Endodermal cell (in vitro differentiated cells): ENCODE results near the gene AMPD3. TPM values are rescaled to one million over a fixed set of nuclear protein-coding genes. Genes with fewer than 3 reads are reported as not detected.
A peak's percentile ranks its signal among the peaks of the same experiment; 100 is the strongest.

Source experiments
- DNase-seq: peaks from one replicate; pipeline ENCODE4 v3.0.0-alpha.2; 2017
- H3K27ac ChIP-seq: 2 replicates; pipeline ENCODE4 v1.5.1; 2013; ENCODE audit warnings: mild to moderate bottlenecking, low read depth, low read length, moderate library complexity
- H3K27me3 ChIP-seq: 2 replicates; pipeline ENCODE4 v1.6.1; 2013; ENCODE audit warnings: mild to moderate bottlenecking, low read length, moderate library complexity; ENCODE audit not compliant: insufficient read depth, control insufficient read depth, poor library complexity, severe bottlenecking
- H3K36me3 ChIP-seq: 2 replicates; pipeline ENCODE4 v1.7.0; 2013; ENCODE audit warnings: mild to moderate bottlenecking, low read length, moderate library complexity; ENCODE audit not compliant: control insufficient read depth, insufficient read depth
- H3K4me1 ChIP-seq: one replicate; pipeline ENCODE4 v1.7.0; 2013; ENCODE audit warnings: low read length; ENCODE audit not compliant: control insufficient read depth, insufficient read depth
- H3K4me3 ChIP-seq: 2 replicates; pipeline ENCODE4 v1.5.1; 2013; ENCODE audit warnings: mild to moderate bottlenecking, low read length, moderate library complexity
- H3K9ac ChIP-seq: 2 replicates; pipeline ENCODE4 v1.6.1; 2013; ENCODE audit warnings: mild to moderate bottlenecking, low read length, moderate library complexity; ENCODE audit not compliant: poor library complexity, severe bottlenecking; ENCODE audit errors: extremely low read depth
- H3K9me3 ChIP-seq: 2 replicates; pipeline ENCODE4 v1.6.1; 2013; ENCODE audit warnings: mild to moderate bottlenecking, low read length, moderate library complexity; ENCODE audit not compliant: control insufficient read depth
- H3K27ac Mint-ChIP-seq: 2 replicates; pipeline ENCODE4 v1.8.0; 2020; ENCODE audit warnings: mixed read lengths
- H3K27me3 Mint-ChIP-seq: 2 replicates; pipeline ENCODE4 v1.8.0; 2021; ENCODE audit warnings: mild to moderate bottlenecking, mixed read lengths; ENCODE audit not compliant: insufficient read depth
- H3K36me3 Mint-ChIP-seq: 2 replicates; pipeline ENCODE4 v1.8.0; 2020; ENCODE audit warnings: low read depth, mixed read lengths
- H3K4me1 Mint-ChIP-seq: 2 replicates; pipeline ENCODE4 v1.8.0; 2020; ENCODE audit warnings: mixed read lengths
- H3K4me3 Mint-ChIP-seq: 2 replicates; pipeline ENCODE4 v1.8.0; 2020; ENCODE audit warnings: mild to moderate bottlenecking, moderate library complexity, mixed read lengths
- H3K9me3 Mint-ChIP-seq: 2 replicates; pipeline ENCODE4 v1.8.0; 2020; ENCODE audit warnings: mild to moderate bottlenecking, mixed read lengths
- CTCF ChIP-seq: fragments of 200-600 bp; sonication (generic); conservative IDR thresholded peaks from 2 replicates; pipeline ENCODE4 v1.5.0; 2021; ENCODE audit warnings: antibody characterized with exemption, mild to moderate bottlenecking
- WGBS, 2 experiments: methylation state at CpG; one replicate each; pipeline versions ENCODE4 v1.1.5 to v1.1.7; 2013; ENCODE audit warnings: missing lambda C conversion rate in 2 of 2, mixed read lengths in 1 of 2; ENCODE audit not compliant: insufficient coverage in 1 of 2, insufficient read length in 1 of 2; 5-methylcytosine and 5-hydroxymethylcytosine counted together
- total RNA-seq, 2 donors: library from RNA; stranded (reverse); fragmentation: NEBNext Ultra II Directional in 1 of 2; extraction: Animal tissue kit (Norgen Biotek cat#: 25700) in 1 of 2; gene quantifications; 2 replicates in 1 of 2; 3 replicates in 1 of 2; pipeline ENCODE4 v1.2.1, GENCODE V29; 2021

AMPD3 gene
- total RNA-seq, 2 donors from 2014 or later: 7.1 to 7.9 TPM

- Histone ChIP-seq H3K27me3 (no peaks in the 10 kb centered on the region), H3K27ac (no peak overlapping the region), H3K36me3 (no peaks in the 10 kb centered on the region), H3K4me1 (peaks cover 3% of the 10 kb centered on the region), H3K9me3 (no peaks in the 10 kb centered on the region), H3K4me3 (no peak overlapping the region), H3K9ac (no peak overlapping the region)
- 97 to 100% methylated on average over 1 of the region's 1 CpG for WGBS, 2 experiments
- no peaks in the 10 kb centered on the region for H3K36me3 Mint-ChIP-seq
- DNase-seq: peak; percentile 11
- H3K4me1 Mint-ChIP-seq: peaks cover 8% of the 10 kb centered on the region
- no peaks in the 10 kb centered on the region for H3K9me3 Mint-ChIP-seq
- no peak overlapping the region for H3K4me3 Mint-ChIP-seq
- H3K27ac Mint-ChIP-seq: no peak overlapping the region
- H3K27me3 Mint-ChIP-seq: no peaks in the 10 kb centered on the region
- no peak for TF ChIP-seq CTCF
Measured at GRCh38 chr11:10483174-10483573, 28.1 kb downstream of the AMPD3 start.

- H3K9ac ChIP-seq: no peak overlapping the region
- H3K4me3 ChIP-seq: no peak overlapping the region
- H3K9me3 Mint-ChIP-seq: no peaks in the 10 kb centered on the region
- H3K27ac Mint-ChIP-seq: no peak overlapping the region
- no peak overlapping the region for H3K27ac ChIP-seq
- no peaks in the 10 kb centered on the region for H3K27me3 Mint-ChIP-seq
- 91 to 100% methylated on average over 1 to 3 of the region's 3 CpGs for WGBS, 2 experiments
- H3K4me1 ChIP-seq: peaks cover 3% of the 10 kb centered on the region
- no peaks in the 10 kb centered on the region for H3K36me3 ChIP-seq
- DNase-seq: peak; percentile 20
- H3K9me3 ChIP-seq: no peaks in the 10 kb centered on the region
- H3K4me1 Mint-ChIP-seq: peaks cover 9% of the 10 kb centered on the region
- no peak for TF ChIP-seq CTCF
- H3K4me3 Mint-ChIP-seq: no peak overlapping the region
- H3K27me3 ChIP-seq: no peaks in the 10 kb centered on the region
- H3K36me3 Mint-ChIP-seq: no peaks in the 10 kb centered on the region
Measured at GRCh38 chr11:10483584-10483983, 28.5 kb downstream of the AMPD3 start.

GRCh38 chr11:10484461-10485180 lies 29.6 kb downstream of the AMPD3 start:
- no peaks in the 10 kb centered on the region for H3K9me3 Mint-ChIP-seq
- no peaks in the 10 kb centered on the region for H3K36me3 Mint-ChIP-seq
- no peak overlapping the region for H3K4me3 ChIP-seq
- peaks cover 9% of the 10 kb centered on the region for H3K4me1 Mint-ChIP-seq
- no peaks in the 10 kb centered on the region for H3K9me3 ChIP-seq
- no peak for TF ChIP-seq CTCF
- peaks cover 3% of the 10 kb centered on the region for H3K4me1 ChIP-seq
- H3K27me3 Mint-ChIP-seq: no peaks in the 10 kb centered on the region
- H3K27ac Mint-ChIP-seq: no peak overlapping the region
- peak; percentile 26 for DNase-seq
- no peaks in the 10 kb centered on the region for H3K27me3 ChIP-seq
- no peaks in the 10 kb centered on the region for H3K36me3 ChIP-seq
- no peak overlapping the region for H3K27ac ChIP-seq
- 84 to 92% methylated on average over 12 to 16 of the region's 16 CpGs for WGBS, 2 experiments
- H3K9ac ChIP-seq: no peak overlapping the region
- no peak overlapping the region for H3K4me3 Mint-ChIP-seq
